Smooth muscle cell (in vitro differentiated cells): ENCODE results near the gene ESPL1. TPM values are rescaled to one million over a fixed set of nuclear protein-coding genes. Genes with fewer than 3 reads are reported as not detected.

Source experiments
- DNase-seq: peaks from one replicate; lab custom pipeline; 2025; ENCODE audit not compliant: unreplicated experiment; lab: John Stamatoyannopoulos, UW
- H2AFZ ChIP-seq: fragments of 200-600 bp; sonication (generic); 2 replicates; pipeline ENCODE4 v1.6.0; 2016; ENCODE audit warnings: antibody characterized with exemption, low read depth, mild to moderate bottlenecking
- H3F3A ChIP-seq: fragments of 200-600 bp; sonication (generic); 2 replicates; pipeline ENCODE4 v1.6.0; 2017; ENCODE audit warnings: antibody characterized with exemption, low read depth
- H3K27ac ChIP-seq: fragments of 200-600 bp; sonication (generic); 2 replicates; pipeline ENCODE4 v1.5.1; 2016; ENCODE audit warnings: low read depth, mild to moderate bottlenecking
- H3K27me3 ChIP-seq: fragments of 200-600 bp; sonication (generic); 2 replicates; pipeline ENCODE4 v1.6.1; 2016; ENCODE audit warnings: low read depth, mild to moderate bottlenecking
- H3K36me3 ChIP-seq: fragments of 200-600 bp; sonication (generic); 2 replicates; pipeline ENCODE4 v1.5.1; 2016; ENCODE audit warnings: low read depth
- H3K4me1 ChIP-seq: fragments of 200-600 bp; sonication (generic); 2 replicates; pipeline ENCODE4 v1.5.1; 2016; ENCODE audit warnings: low read depth
- H3K4me2 ChIP-seq: fragments of 200-600 bp; sonication (generic); 2 replicates; pipeline ENCODE4 v1.6.0; 2016; ENCODE audit warnings: mild to moderate bottlenecking
- H3K4me3 ChIP-seq: fragments of 200-600 bp; sonication (generic); 2 replicates; pipeline ENCODE4 v1.5.1; 2016; ENCODE audit warnings: mild to moderate bottlenecking
- H3K79me2 ChIP-seq: fragments of 200-600 bp; sonication (generic); 2 replicates; pipeline ENCODE4 v1.6.0; 2016; ENCODE audit warnings: low read depth, mild to moderate bottlenecking
- H3K9ac ChIP-seq: fragments of 200-600 bp; sonication (generic); 2 replicates; pipeline ENCODE4 v1.6.0; 2016; ENCODE audit warnings: low read depth
- H3K9me3 ChIP-seq: fragments of 200-600 bp; sonication (generic); replicated peaks from 2 replicates; pipeline ENCODE4 v1.5.1; 2016; ENCODE audit warnings: low read depth
- H4K20me1 ChIP-seq: fragments of 200-600 bp; sonication (generic); 2 replicates; pipeline ENCODE4 v1.6.0; 2016; ENCODE audit warnings: low read depth
- WGBS: methylation state at CpG from one replicate; pipeline ENCODE4 v1.1.7; 2016; ENCODE audit warnings: low lambda C conversion rate; 5-methylcytosine and 5-hydroxymethylcytosine counted together
- polyA plus RNA-seq: library from polyadenylated mRNA; unstranded; fragments of >200 nt; fragmentation: Nextera tagmentation; extraction: Ambion mirVana; gene quantifications from 2 replicates; pipeline ENCODE4 v1.2.1, GENCODE V29; 2016
- total RNA-seq: library from RNA; depleted of rRNA; stranded (reverse); fragments of >200 nt; gene quantifications from 2 replicates; pipeline ENCODE4 v1.2.3, GENCODE V29; 2014
- TF ChIP-seq, protein P1 (sequence below): fragments of 200-600 bp; sonication (generic); IDR thresholded peaks from 2 replicates; pipeline ENCODE4 v1.5.1; 2017; ENCODE audit warnings: borderline replicate concordance, mild to moderate bottlenecking, antibody characterized with exemption; ENCODE audit not compliant: insufficient read depth, poor library complexity, severe bottlenecking

ESPL1 gene
- total and polyA plus RNA-seq, 2 experiments from 2014 or later = 2.0 to 3.1 TPM

DNA sequence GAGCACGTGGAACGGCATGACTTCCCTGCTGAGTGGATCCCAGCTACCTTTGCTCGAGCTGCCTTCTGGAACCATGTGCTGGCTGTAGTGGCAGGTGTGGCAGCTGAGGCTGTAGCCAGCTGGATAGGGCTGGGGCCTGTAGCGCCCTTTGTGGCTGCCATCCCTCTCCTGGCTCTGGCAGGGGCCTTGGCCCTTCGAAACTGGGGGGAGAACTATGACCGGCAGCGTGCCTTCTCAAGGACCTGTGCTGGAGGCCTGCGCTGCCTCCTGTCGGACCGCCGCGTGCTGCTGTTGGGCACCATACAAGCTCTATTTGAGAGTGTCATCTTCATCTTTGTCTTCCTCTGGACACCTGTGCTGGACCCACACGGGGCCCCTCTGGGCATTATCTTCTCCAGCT, 14.8 kb upstream of the ESPL1 start:
- H3K4me2 ChIP-seq = peak overlapping the region; percentile 96
- TF ChIP-seq, protein P1, sequence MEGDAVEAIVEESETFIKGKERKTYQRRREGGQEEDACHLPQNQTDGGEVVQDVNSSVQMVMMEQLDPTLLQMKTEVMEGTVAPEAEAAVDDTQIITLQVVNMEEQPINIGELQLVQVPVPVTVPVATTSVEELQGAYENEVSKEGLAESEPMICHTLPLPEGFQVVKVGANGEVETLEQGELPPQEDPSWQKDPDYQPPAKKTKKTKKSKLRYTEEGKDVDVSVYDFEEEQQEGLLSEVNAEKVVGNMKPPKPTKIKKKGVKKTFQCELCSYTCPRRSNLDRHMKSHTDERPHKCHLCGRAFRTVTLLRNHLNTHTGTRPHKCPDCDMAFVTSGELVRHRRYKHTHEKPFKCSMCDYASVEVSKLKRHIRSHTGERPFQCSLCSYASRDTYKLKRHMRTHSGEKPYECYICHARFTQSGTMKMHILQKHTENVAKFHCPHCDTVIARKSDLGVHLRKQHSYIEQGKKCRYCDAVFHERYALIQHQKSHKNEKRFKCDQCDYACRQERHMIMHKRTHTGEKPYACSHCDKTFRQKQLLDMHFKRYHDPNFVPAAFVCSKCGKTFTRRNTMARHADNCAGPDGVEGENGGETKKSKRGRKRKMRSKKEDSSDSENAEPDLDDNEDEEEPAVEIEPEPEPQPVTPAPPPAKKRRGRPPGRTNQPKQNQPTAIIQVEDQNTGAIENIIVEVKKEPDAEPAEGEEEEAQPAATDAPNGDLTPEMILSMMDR = no peak

DNA sequence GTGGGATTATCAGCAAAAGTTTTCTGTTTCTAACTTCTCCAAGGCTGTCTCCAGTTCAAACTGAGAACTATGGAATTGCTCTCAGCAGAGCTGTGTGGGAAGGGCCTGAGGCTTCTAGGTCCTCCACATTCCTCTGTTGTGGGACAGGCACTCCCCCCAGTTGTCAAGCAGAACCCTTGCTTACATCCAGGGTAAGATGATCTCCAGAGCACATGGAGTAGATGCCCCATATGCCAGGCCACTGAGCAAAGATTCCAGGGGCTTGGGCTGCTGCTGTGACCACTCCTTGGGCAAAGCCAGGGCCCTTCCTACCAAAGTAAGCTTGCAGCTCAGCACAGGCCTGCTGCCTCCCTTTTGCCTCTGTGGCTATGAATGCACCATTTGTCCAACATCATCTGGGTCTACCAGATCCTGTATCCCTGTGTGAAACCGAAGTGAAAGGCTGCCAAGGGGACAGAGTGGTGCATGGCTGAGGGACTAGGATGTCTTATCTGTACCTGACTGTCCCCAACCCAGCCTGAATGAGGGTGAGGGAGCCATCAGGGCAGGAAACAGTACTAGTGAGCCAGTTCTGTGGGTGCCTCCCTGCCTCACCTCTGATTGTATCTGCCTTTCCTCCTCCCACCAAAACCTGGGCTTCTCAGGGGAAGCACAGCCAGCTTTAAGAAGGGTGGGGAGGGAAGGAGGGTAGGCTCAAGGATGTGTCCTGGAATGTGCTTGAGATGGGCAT, 13.1 kb upstream of the ESPL1 start:
- H3K4me3 ChIP-seq = no peak overlapping the region
- TF ChIP-seq, protein P1 = no peak
- H2AFZ ChIP-seq = no peak overlapping the region
- H3K27ac ChIP-seq = no peak overlapping the region
- no peaks in the 10 kb centered on the region for H3K36me3 ChIP-seq
- H3K27me3 ChIP-seq = no peaks in the 10 kb centered on the region
- H3K4me1 ChIP-seq = peaks cover 10% of the 10 kb centered on the region
- H3F3A ChIP-seq = peaks cover 6% of the 10 kb centered on the region
- no peaks in the 10 kb centered on the region for H3K9me3 ChIP-seq
- peaks cover 16% of the 10 kb centered on the region for H3K79me2 ChIP-seq
- no peak overlapping the region for H3K4me2 ChIP-seq
- no peak for DNase-seq
- no peak overlapping the region for H3K9ac ChIP-seq
- 92% methylated on average over 1 of the region's 1 CpG for WGBS
- no peaks in the 10 kb centered on the region for H4K20me1 ChIP-seq

More for the DNA sequence above, 14.8 kb upstream of the ESPL1 start:
- H3K4me3 ChIP-seq = peak overlapping the region; percentile 93
- H3K9ac ChIP-seq = no peak overlapping the region
- no peak overlapping the region for H2AFZ ChIP-seq
- no peaks in the 10 kb centered on the region for H3K9me3 ChIP-seq
- 94% methylated on average over 13 of the region's 13 CpGs for WGBS
- H3K4me1 ChIP-seq = peaks cover 10% of the 10 kb centered on the region
- no peak overlapping the region for H3K27ac ChIP-seq
- H3K79me2 ChIP-seq = peaks cover 16% of the 10 kb centered on the region
- no peaks in the 10 kb centered on the region for H3K27me3 ChIP-seq
- H3F3A ChIP-seq = peaks cover 6% of the 10 kb centered on the region
- no peaks in the 10 kb centered on the region for H3K36me3 ChIP-seq
- H4K20me1 ChIP-seq = no peaks in the 10 kb centered on the region
- no peak for DNase-seq

DNA sequence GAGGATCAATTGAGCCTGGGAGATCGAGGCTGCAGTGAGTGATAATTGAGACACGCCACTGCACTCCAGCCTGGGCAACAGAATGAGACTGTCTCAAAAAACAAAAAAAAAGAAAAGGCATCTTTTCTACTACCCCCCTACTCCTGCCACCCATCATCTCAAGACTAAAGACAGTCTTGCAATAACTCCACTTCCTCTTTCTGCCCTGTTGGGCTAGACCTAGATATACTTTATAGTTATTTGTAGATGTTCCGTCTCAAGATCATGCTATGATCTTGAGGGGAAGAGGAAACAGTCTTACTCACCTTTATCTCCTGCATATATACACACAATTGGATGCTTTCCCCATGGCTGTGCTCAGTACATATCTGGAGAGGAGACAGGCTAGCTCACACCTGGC, 12.1 kb upstream of the ESPL1 start:
- Histone ChIP-seq H3F3A (peaks cover 4% of the 10 kb centered on the region), H3K27me3 (no peaks in the 10 kb centered on the region), H3K79me2 (peaks cover 16% of the 10 kb centered on the region), H3K4me1 (peaks cover 10% of the 10 kb centered on the region), H3K9me3 (no peaks in the 10 kb centered on the region), H2AFZ (no peak overlapping the region), H3K4me2 (no peak overlapping the region), H3K36me3 (no peaks in the 10 kb centered on the region), H3K4me3 (no peak overlapping the region), H4K20me1 (no peaks in the 10 kb centered on the region), H3K27ac (no peak overlapping the region), H3K9ac (no peak overlapping the region)
- DNase-seq = no peak
- 97% methylated on average over 3 of the region's 3 CpGs for WGBS
- TF ChIP-seq, protein P1 = no peak
